Fibroblast of gingiva (primary cell): Measurements from ENCODE around the gene DOLPP1.

Experiments
- DNase-seq: peaks from one replicate; pipeline ENCODE4 v3.0.0-alpha.2; 2011; ENCODE audit warnings: low read depth

The DOLPP1 gene

DNA sequence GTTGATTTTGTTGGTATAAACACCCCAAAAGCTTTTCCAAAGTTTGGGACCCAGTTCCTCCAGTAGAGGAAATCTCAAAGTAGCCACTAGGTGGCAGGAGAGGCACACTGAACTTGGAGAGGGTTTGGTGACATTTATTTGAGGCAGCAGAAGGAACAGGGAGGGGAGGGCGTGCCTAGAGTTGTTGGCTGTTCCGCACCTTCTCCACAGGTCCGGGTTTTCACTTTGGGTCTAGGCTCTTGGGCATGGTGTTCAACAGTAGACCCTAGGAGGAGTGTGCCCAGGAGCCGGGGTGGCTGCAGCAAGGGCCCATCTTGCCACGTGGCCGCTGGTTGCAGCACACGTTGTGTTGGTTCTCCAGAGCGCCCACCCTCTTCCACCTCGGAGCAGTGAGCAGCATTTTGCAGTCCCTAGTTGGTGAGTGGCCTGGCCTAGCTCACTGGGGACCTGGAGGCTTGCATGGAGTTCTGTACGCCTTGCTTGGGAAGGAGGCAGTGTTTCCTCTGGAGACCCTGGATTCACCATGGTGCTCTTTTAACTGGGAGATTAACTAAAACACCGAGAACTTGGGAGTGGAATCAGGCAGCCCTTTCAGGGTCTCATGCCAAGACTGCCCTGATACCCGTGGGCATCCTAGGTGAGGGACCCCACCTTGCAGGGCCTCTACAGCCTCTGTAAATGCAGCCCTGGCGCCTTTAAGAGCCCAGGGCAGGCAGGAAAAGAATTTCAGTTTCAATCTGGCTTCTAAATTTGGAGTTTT is 58.5 kb downstream of the DOLPP1 start:
- DNase-seq, result peak; percentile 83

DNA sequence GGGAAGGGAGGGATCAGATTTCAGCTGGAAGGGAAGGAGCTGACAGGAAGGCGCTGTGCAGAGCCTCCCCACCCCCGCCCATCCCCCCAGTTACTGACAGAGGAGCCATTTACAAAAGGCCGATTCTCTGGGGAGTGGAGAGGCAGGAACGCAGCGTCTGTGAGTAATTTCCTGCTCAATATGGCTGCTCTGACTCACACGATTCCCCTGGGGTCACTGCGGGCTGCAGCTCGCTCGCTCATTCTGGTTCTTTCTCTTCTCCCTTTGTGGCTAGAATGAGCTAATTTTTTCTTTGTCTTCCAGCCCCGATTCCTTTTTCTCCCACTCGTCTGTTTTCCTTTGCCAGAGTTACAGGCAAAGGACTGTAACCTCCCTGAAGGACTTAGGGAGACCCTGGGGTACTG is 59.1 kb downstream of the DOLPP1 start:
- DNase-seq, result peak; percentile 100
